Measurements from ENCODE around the gene HDAC11.

- TF ChIP-seq CTCF (conservative IDR thresholded peaks at IDR 0.05) (no peak), ZFX (IDR thresholded peaks at IDR 0.05) (no peak)
Measured at GRCh38 chr3:13509059-13509815, 29.1 kb downstream of the HDAC11 start.
